Testis (tissue), 2 donors: Measurements from ENCODE around the gene NCBP2.

Source experiments
- CTCF ChIP-seq, 3 experiments: fragments of 450-650 bp in 2 of 3; fragments of 200-600 bp in 1 of 3; sonication (generic) in 1 of 3; IDR thresholded peaks; one replicate each; pipeline ENCODE4 v1.5.1; 2016 to 2019; ENCODE audit warnings: antibody characterized with exemption in 3 of 3, mild to moderate bottlenecking in 2 of 3, moderate library complexity in 1 of 3
- POLR2A ChIP-seq: fragments of 450-650 bp; IDR thresholded peaks from one replicate; pipeline ENCODE4 v1.6.1; 2017; ENCODE audit warnings: antibody characterized with exemption, mild to moderate bottlenecking, moderate library complexity

- TF ChIP-seq CTCF (IDR thresholded peaks at IDR 0.05) (no peak), POLR2A (no peak)
Observed at GRCh38 chr3:196903740-196904139, 38.6 kb downstream of the NCBP2 start.
